Measurements from ENCODE around the gene DAB2.

Gene DAB2

DNA sequence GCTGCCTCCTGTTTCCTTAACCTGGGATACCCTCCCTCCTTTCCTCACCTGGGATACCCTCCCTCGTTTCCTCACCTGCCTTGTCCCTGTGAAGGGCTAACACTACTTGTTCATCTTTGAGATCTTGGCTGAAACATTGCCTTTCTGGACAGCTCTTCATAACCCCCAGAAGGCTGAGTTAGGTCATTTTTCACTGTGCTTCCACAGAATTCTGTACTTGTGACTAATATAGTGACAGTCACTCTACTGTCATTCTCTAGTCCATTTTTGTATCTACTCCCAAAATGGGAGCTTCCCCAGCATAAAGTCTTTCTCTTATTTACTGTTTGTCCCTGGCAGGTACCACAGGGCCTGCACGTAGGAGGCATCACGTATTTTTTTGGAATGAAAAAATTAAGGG is 21.5 kb upstream of the DAB2 start:
- no peak overlapping the region for H3K27ac ChIP-seq (ENCODE audit: extremely low read depth, low read depth, low read length)
- no peak overlapping the region for H3K4me3 ChIP-seq (ENCODE audit: low read depth, low read length)
- H3K4me1 ChIP-seq (ENCODE audit: control insufficient read depth, insufficient read depth, low read length): no peaks in the 10 kb centered on the region
- no peaks in the 10 kb centered on the region for H3K36me3 ChIP-seq (ENCODE audit: control insufficient read depth in 2 of 2, insufficient read depth in 1 of 2, low read length in 2 of 2)
- ChIA-PET CTCF (interaction anchor here (1.0 to 2.1 kb wide), 3 partner anchors 19 to 101 kb away, joined by 3 to 9 read pairs (median 3); no protein-coding TSS in a partner anchor), POLR2A (no interaction called here)
- TF ChIP-seq ZNF114 (tag by site-specific recombination; IDR thresholded peaks at IDR 0.05): no peak
- TF ChIP-seq, protein P1, sequence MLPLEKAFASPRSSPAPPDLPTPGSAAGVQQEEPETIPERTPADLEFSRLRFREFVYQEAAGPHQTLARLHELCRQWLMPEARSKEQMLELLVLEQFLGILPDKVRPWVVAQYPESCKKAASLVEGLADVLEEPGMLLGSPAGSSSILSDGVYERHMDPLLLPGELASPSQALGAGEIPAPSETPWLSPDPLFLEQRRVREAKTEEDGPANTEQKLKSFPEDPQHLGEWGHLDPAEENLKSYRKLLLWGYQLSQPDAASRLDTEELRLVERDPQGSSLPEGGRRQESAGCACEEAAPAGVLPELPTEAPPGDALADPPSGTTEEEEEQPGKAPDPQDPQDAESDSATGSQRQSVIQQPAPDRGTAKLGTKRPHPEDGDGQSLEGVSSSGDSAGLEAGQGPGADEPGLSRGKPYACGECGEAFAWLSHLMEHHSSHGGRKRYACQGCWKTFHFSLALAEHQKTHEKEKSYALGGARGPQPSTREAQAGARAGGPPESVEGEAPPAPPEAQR (tag by site-specific recombination; IDR thresholded peaks at IDR 0.05): no peak
- TF ChIP-seq ZNF426 (tag by site-specific recombination; IDR thresholded peaks at IDR 0.05): no peak
- no peak for TF ChIP-seq ZNF157 (tag by site-specific recombination; IDR thresholded peaks at IDR 0.05)
- no peak for TF ChIP-seq ZNF791 (tag by site-specific recombination; IDR thresholded peaks at IDR 0.05)
- TF ChIP-seq, protein P2, sequence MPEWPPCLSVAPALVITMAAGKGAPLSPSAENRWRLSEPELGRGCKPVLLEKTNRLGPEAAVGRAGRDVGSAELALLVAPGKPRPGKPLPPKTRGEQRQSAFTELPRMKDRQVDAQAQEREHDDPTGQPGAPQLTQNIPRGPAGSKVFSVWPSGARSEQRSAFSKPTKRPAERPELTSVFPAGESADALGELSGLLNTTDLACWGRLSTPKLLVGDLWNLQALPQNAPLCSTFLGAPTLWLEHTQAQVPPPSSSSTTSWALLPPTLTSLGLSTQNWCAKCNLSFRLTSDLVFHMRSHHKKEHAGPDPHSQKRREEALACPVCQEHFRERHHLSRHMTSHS (tag by site-specific recombination; IDR thresholded peaks at IDR 0.05): no peak
- TF ChIP-seq ZNF626 (tag by site-specific recombination; IDR thresholded peaks at IDR 0.05): no peak
- no peak for TF ChIP-seq ZNF16 (tag by site-specific recombination; IDR thresholded peaks at IDR 0.05; ENCODE audit: low read depth)
- TF ChIP-seq ZNF433 (tag by site-specific recombination; IDR thresholded peaks at IDR 0.05; ENCODE audit: low read depth): no peak
- TF ChIP-seq ZNF292 (tag by site-specific recombination; IDR thresholded peaks at IDR 0.05; ENCODE audit: borderline replicate concordance, low read depth): no peak
- TF ChIP-seq ZFHX2 (tag by site-specific recombination; conservative IDR thresholded peaks at IDR 0.05): no peak
- TF ChIP-seq, protein P3, sequence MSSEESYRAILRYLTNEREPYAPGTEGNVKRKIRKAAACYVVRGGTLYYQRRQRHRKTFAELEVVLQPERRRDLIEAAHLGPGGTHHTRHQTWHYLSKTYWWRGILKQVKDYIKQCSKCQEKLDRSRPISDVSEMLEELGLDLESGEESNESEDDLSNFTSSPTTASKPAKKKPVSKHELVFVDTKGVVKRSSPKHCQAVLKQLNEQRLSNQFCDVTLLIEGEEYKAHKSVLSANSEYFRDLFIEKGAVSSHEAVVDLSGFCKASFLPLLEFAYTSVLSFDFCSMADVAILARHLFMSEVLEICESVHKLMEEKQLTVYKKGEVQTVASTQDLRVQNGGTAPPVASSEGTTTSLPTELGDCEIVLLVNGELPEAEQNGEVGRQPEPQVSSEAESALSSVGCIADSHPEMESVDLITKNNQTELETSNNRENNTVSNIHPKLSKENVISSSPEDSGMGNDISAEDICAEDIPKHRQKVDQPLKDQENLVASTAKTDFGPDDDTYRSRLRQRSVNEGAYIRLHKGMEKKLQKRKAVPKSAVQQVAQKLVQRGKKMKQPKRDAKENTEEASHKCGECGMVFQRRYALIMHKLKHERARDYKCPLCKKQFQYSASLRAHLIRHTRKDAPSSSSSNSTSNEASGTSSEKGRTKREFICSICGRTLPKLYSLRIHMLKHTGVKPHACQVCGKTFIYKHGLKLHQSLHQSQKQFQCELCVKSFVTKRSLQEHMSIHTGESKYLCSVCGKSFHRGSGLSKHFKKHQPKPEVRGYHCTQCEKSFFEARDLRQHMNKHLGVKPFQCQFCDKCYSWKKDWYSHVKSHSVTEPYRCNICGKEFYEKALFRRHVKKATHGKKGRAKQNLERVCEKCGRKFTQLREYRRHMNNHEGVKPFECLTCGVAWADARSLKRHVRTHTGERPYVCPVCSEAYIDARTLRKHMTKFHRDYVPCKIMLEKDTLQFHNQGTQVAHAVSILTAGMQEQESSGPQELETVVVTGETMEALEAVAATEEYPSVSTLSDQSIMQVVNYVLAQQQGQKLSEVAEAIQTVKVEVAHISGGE (tag by site-specific recombination; conservative IDR thresholded peaks at IDR 0.05; ENCODE audit: low read depth): no peak
- no peak for TF ChIP-seq ZSCAN16 (tag by site-specific recombination; IDR thresholded peaks at IDR 0.05)
- no peak for TF ChIP-seq KLF8 (tag by site-specific recombination; IDR thresholded peaks at IDR 0.05)
- TF ChIP-seq GFI1B (tag by site-specific recombination; IDR thresholded peaks at IDR 0.05): no peak
- no peak for TF ChIP-seq ZBTB20 (tag by site-specific recombination; IDR thresholded peaks at IDR 0.05)
- no peak for TF ChIP-seq SALL2 (tag by site-specific recombination; IDR thresholded peaks at IDR 0.05; ENCODE audit: borderline replicate concordance)
- TF ChIP-seq ZNF701 (tag by site-specific recombination; IDR thresholded peaks at IDR 0.05): no peak
- H3K9me3 ChIP-seq (ENCODE audit: control insufficient read depth, insufficient read depth, low read depth, low read length): no peaks in the 10 kb centered on the region

DNA sequence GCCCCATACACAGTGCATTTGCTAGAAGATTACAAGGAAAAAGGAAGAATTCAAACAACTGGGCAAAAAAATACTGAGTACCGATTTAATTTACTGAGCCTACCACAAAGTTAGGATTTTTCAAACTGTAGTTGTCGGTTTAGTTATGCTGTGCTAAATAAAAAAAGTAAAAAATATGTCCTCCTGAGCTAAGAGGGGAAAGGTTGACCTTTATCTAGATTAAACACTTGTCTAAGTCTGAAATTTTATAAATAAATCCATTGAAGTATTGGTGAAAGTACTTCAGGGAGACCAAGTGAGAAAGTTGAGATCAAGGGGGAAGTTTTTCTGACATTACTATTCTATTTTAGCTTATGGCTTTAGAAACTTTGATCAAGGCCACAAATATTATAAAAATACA is 19.1 kb upstream of the DAB2 start:
- no peak overlapping the region for H3K4me3 ChIP-seq (ENCODE audit: low read depth, low read length)
- H3K27ac ChIP-seq (ENCODE audit: extremely low read depth, low read depth, low read length): no peak overlapping the region
- H3K36me3 ChIP-seq (ENCODE audit: control insufficient read depth in 2 of 2, insufficient read depth in 1 of 2, low read length in 2 of 2): no peaks in the 10 kb centered on the region
- no peaks in the 10 kb centered on the region for H3K9me3 ChIP-seq (ENCODE audit: control insufficient read depth, insufficient read depth, low read depth, low read length)
- ChIA-PET CTCF (interaction anchor here (0.5 to 1.4 kb wide), 3 partner anchors 19 to 117 kb away, joined by 4 to 5 read pairs (median 4); partner anchors contain the start of gene DAB2), POLR2A (no interaction called here)
- no peaks in the 10 kb centered on the region for H3K4me1 ChIP-seq (ENCODE audit: control insufficient read depth, insufficient read depth, low read length)
- TF ChIP-seq ZNF658 (tag by site-specific recombination; IDR thresholded peaks at IDR 0.05): no peak
- no peak for TF ChIP-seq ZNF114 (tag by site-specific recombination; IDR thresholded peaks at IDR 0.05)
- TF ChIP-seq, protein P4, sequence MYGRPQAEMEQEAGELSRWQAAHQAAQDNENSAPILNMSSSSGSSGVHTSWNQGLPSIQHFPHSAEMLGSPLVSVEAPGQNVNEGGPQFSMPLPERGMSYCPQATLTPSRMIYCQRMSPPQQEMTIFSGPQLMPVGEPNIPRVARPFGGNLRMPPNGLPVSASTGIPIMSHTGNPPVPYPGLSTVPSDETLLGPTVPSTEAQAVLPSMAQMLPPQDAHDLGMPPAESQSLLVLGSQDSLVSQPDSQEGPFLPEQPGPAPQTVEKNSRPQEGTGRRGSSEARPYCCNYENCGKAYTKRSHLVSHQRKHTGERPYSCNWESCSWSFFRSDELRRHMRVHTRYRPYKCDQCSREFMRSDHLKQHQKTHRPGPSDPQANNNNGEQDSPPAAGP (tag by site-specific recombination; IDR thresholded peaks at IDR 0.05): no peak
- no peak for TF ChIP-seq ZNF664 (tag by site-specific recombination; IDR thresholded peaks at IDR 0.05)
- TF ChIP-seq ZNF596 (tag by site-specific recombination; IDR thresholded peaks at IDR 0.05): no peak
- TF ChIP-seq, protein P5, sequence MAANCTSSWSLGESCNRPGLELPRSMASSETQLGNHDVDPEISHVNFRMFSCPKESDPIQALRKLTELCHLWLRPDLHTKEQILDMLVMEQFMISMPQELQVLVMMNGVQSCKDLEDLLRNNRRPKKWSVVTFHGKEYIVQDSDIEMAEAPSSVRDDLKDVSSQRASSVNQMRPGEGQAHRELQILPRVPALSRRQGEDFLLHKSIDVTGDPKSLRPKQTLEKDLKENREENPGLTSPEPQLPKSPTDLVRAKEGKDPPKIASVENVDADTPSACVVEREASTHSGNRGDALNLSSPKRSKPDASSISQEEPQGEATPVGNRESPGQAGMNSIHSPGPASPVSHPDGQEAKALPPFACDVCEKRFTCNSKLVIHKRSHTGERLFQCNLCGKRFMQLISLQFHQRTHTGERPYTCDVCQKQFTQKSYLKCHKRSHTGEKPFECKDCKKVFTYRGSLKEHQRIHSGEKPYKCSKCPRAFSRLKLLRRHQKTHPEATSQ (tag by site-specific recombination; IDR thresholded peaks at IDR 0.05): no peak
- TF ChIP-seq, protein P6, sequence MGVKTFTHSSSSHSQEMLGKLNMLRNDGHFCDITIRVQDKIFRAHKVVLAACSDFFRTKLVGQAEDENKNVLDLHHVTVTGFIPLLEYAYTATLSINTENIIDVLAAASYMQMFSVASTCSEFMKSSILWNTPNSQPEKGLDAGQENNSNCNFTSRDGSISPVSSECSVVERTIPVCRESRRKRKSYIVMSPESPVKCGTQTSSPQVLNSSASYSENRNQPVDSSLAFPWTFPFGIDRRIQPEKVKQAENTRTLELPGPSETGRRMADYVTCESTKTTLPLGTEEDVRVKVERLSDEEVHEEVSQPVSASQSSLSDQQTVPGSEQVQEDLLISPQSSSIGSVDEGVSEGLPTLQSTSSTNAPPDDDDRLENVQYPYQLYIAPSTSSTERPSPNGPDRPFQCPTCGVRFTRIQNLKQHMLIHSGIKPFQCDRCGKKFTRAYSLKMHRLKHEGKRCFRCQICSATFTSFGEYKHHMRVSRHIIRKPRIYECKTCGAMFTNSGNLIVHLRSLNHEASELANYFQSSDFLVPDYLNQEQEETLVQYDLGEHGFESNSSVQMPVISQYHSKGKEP (tag by site-specific recombination; IDR thresholded peaks at IDR 0.05): no peak
- no peak for TF ChIP-seq ZNF76 (tag by site-specific recombination; IDR thresholded peaks at IDR 0.05; ENCODE audit: borderline replicate concordance, low read depth)

Data from HEK293 (cell line).